Measurements from ENCODE around the gene ID4. TPM values are rescaled to one million over a fixed set of nuclear protein-coding genes. Genes with fewer than 3 reads are reported as not detected.
A peak's percentile ranks its signal among the peaks of the same experiment; 100 is the strongest.

The ID4 gene
- total RNA-seq, 2 experiments from 2014 or later: not detected

DNA sequence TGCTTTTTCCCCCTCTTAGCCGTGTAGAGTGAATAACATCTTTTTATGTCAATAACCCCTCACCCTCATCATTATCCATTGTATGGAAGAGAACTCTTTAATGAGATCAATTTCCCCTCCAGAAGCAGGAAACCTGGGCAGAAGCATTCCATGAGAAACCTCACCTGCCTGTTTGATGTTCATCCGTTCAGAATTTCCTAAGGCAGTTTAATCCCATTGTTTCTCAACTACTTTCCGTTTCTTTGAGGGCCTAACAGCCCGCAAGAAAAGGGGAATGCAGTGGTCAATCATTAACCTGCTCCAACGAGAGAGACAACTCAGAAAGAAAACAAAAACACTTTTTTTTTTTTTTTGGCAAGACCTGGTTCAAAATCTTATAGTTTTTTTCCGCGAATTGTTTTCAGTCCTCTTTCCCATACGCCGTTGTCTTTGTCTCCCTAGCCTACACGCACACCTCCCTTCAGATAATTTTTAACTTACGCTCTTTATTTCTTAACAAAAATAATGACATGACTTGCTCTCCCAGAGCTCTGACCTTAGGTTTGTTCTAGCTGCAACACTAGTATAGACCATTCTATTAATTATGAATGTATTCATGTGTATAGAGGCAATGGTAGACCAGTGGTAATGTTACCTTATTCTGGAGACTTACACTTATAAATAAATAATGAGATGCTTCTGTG is 25.6 kb upstream of the ID4 start:
- POLR2A ChIA-PET: no interaction called here
- ATAC-seq (ENCODE audit: low read depth) (no peak), DNase-seq (no peak)
- Mint-ChIP-seq H3K27ac (no peak overlapping the region), H3K27me3 (peaks cover 1% of the 10 kb centered on the region), H3K4me3 (no peak overlapping the region), H3K36me3 (no peaks in the 10 kb centered on the region), H3K9me3 (no peaks in the 10 kb centered on the region), H3K4me1 (no peaks in the 10 kb centered on the region)

DNA sequence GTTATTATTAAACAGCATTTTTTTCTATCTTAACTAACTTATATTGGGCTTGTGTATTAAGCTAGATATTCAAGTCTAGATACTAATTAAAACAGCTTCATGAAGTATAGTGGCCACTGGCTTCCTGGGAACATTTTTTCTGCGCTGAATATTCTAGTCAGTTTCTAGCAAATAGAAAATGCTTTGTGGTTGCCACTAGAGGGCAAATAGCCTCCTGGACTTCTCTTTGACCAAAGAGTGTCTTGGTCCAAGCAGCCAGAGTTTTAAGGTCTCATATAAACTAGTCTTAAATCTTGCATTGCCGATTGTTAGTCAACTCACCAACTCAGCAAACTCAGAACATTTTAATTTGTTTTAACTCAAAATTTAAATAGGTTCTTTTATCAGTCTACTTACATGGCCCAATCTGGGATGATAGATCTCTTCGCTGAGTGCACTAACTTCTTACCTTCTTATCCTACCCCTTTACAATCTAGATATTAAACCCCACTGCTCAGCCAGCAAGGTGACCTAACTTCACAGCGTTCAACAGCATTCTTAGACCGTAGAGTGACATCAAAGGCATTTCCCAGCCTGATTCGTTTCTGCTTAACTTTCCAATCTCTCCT is 24.6 kb upstream of the ID4 start:
- POLR2A ChIA-PET: no interaction called here
- no peak for DNase-seq
- no peaks in the 10 kb centered on the region for H3K27me3 Mint-ChIP-seq
- H3K4me3 Mint-ChIP-seq: no peak overlapping the region
- no peak overlapping the region for H3K27ac Mint-ChIP-seq
- no peaks in the 10 kb centered on the region for H3K36me3 Mint-ChIP-seq
- H3K9me3 Mint-ChIP-seq: no peaks in the 10 kb centered on the region
- ATAC-seq (ENCODE audit: low read depth): no peak
- H3K4me1 Mint-ChIP-seq: no peaks in the 10 kb centered on the region

DNA sequence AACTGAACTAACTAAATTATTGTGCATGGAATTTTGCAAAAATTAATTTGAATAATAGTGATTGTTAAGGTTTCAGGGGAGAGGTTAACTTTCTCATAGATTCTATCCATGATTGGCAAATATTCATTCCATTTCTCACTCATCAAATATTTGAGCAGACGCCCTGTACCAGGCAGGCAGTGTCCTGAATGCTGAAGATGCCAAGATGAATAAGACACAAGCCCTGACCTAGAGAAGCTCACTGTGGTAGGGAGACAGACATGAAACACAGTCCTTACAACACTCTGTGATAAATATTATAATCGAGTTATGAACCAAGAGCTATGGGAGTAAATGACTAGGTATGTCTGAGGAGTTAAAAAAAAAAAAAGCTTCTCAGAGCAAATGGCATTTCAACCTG is 18.4 kb upstream of the ID4 start:
- Mint-ChIP-seq H3K9me3 (no peaks in the 10 kb centered on the region), H3K27me3 (no peaks in the 10 kb centered on the region), H3K4me3 (no peak overlapping the region), H3K4me1 (no peaks in the 10 kb centered on the region), H3K27ac (no peak overlapping the region), H3K36me3 (no peaks in the 10 kb centered on the region)
- POLR2A ChIA-PET: no interaction called here
- ATAC-seq (ENCODE audit: low read depth) (no peak), DNase-seq (no peak)

GRCh38 chr6:19824058-19824807 is 12.9 kb upstream of the ID4 start:
- Mint-ChIP-seq H3K36me3 (no peaks in the 10 kb centered on the region), H3K27me3 (no peaks in the 10 kb centered on the region), H3K27ac (no peak overlapping the region), H3K4me3 (no peak overlapping the region), H3K4me1 (no peaks in the 10 kb centered on the region), H3K9me3 (peaks cover 1% of the 10 kb centered on the region)
- POLR2A ChIA-PET: no interaction called here
- DNase-seq (no peak), ATAC-seq (ENCODE audit: low read depth) (no peak)

- no peak for ATAC-seq (ENCODE audit: low read depth)
- Mint-ChIP-seq H3K4me3 (no peak overlapping the region), H3K27me3 (no peaks in the 10 kb centered on the region), H3K36me3 (no peaks in the 10 kb centered on the region), H3K9me3 (peaks cover 1% of the 10 kb centered on the region), H3K27ac (no peak overlapping the region), H3K4me1 (no peaks in the 10 kb centered on the region)
- DNase-seq: no peak
- POLR2A ChIA-PET: no interaction called here
These were observed 9.9 kb upstream of the ID4 start for GRCh38 chr6:19827247-19827646.

DNA sequence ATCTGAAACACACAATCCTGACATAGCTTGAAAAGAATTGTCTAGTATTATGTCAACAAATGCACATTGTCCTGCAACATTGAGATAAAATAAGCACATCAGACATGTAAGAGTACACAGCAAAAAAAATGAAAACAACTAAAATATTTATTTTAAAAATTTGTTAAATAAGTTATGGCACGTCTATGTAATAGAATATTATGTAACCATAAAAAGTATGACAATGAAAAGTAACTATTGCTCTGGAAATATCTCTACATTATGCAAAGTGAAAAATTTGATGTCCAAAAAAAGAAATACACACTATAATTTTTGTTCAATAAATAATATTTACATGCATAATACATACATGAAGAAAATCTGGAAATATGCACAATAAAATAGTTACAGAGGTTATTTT is 9.3 kb upstream of the ID4 start:
- ATAC-seq (ENCODE audit: low read depth) (no peak), DNase-seq (no peak)
- Mint-ChIP-seq H3K9me3 (peaks cover 1% of the 10 kb centered on the region), H3K27me3 (no peaks in the 10 kb centered on the region), H3K36me3 (no peaks in the 10 kb centered on the region), H3K27ac (no peak overlapping the region), H3K4me3 (no peak overlapping the region), H3K4me1 (no peaks in the 10 kb centered on the region)
- POLR2A ChIA-PET: no interaction called here

GRCh38 chr6:19830171-19830570 is 7.0 kb upstream of the ID4 start:
- no peak for ATAC-seq (ENCODE audit: low read depth)
- POLR2A ChIA-PET: no interaction called here
- Mint-ChIP-seq H3K36me3 (no peaks in the 10 kb centered on the region), H3K4me1 (no peaks in the 10 kb centered on the region), H3K9me3 (peaks cover 1% of the 10 kb centered on the region), H3K27me3 (peaks cover 11% of the 10 kb centered on the region), H3K27ac (no peak overlapping the region), H3K4me3 (no peak overlapping the region)
- DNase-seq: no peak

- Mint-ChIP-seq H3K9me3 (peaks cover 1% of the 10 kb centered on the region), H3K4me1 (no peaks in the 10 kb centered on the region), H3K4me3 (no peak overlapping the region), H3K36me3 (peaks cover 1% of the 10 kb centered on the region), H3K27me3 (peaks cover 20% of the 10 kb centered on the region), H3K27ac (no peak overlapping the region)
- ATAC-seq (ENCODE audit: low read depth): no peak
- POLR2A ChIA-PET: no interaction called here
- no peak for DNase-seq
These were observed 5.8 kb upstream of the ID4 start for GRCh38 chr6:19831358-19831757.

- Mint-ChIP-seq H3K9me3 (no peaks in the 10 kb centered on the region), H3K27me3 (peaks cover 33% of the 10 kb centered on the region), H3K4me3 (no peak overlapping the region), H3K36me3 (peaks cover 1% of the 10 kb centered on the region), H3K27ac (no peak overlapping the region), H3K4me1 (peaks cover under 1% of the 10 kb centered on the region)
- no peak for DNase-seq
- POLR2A ChIA-PET: no interaction called here
- no peak for ATAC-seq (ENCODE audit: low read depth)
These were observed 3.2 kb upstream of the ID4 start for GRCh38 chr6:19833947-19834346.

DNA sequence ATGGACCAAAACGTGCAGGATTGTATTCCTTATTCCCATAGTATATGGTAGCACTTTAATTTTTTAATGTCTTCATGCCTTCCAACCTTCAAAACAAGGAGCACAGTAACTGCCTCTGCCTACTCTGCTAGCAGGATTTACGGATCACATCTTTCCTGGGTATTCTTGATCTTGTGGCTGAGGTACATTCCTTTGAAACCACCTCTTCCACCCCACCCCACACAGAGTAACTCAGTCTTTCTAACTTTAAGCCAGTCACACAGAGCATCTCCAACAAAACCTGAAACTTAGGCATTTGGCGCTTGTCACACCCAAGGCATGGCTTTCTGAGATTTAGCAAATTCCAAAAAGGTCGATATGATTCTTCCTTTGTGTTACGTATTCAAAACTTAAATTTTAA is 2.3 kb upstream of the ID4 start:
- Mint-ChIP-seq H3K27ac (no peak overlapping the region), H3K36me3 (peaks cover 1% of the 10 kb centered on the region), H3K4me3 (no peak overlapping the region), H3K4me1 (peaks cover 4% of the 10 kb centered on the region), H3K9me3 (no peaks in the 10 kb centered on the region), H3K27me3 (peaks cover 41% of the 10 kb centered on the region)
- POLR2A ChIA-PET: no interaction called here
- DNase-seq (no peak), ATAC-seq (ENCODE audit: low read depth) (no peak)

- H3K36me3 Mint-ChIP-seq: peaks cover 1% of the 10 kb centered on the region
- POLR2A ChIA-PET: no interaction called here
- peaks cover 4% of the 10 kb centered on the region for H3K4me1 Mint-ChIP-seq
- ATAC-seq (ENCODE audit: low read depth): no peak
- H3K9me3 Mint-ChIP-seq: no peaks in the 10 kb centered on the region
- H3K27ac Mint-ChIP-seq: no peak overlapping the region
- no peak for DNase-seq
- peaks cover 48% of the 10 kb centered on the region for H3K27me3 Mint-ChIP-seq
- H3K4me3 Mint-ChIP-seq: no peak overlapping the region
These were observed 1.6 kb upstream of the ID4 start for GRCh38 chr6:19835605-19836004.

DNA sequence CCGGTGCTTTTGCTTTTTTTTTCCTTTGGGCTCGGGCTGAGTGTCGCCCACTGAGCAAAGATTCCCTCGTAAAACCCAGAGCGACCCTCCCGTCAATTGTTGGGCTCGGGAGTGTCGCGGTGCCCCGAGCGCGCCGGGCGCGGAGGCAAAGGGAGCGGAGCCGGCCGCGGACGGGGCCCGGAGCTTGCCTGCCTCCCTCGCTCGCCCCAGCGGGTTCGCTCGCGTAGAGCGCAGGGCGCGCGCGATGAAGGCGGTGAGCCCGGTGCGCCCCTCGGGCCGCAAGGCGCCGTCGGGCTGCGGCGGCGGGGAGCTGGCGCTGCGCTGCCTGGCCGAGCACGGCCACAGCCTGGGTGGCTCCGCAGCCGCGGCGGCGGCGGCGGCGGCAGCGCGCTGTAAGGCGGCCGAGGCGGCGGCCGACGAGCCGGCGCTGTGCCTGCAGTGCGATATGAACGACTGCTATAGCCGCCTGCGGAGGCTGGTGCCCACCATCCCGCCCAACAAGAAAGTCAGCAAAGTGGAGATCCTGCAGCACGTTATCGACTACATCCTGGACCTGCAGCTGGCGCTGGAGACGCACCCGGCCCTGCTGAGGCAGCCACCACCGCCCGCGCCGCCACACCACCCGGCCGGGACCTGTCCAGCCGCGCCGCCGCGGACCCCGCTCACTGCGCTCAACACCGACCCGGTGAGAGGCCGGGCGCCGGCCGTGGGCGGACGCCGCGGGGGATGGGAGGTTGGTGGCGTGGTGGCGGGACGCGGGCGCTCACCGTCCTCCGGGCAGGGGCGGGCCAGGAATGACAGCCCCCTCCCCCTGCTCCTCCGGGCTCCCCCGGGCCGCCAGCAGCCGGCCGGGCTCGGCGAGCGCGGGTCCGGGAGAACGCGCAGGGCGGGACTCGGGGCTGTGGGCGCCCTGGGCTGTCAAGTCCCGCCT is 606 bp downstream of the ID4 start:
- H3K36me3 Mint-ChIP-seq: peaks cover 1% of the 10 kb centered on the region
- DNase-seq: peak; percentile 29
- POLR2A ChIA-PET: no interaction called here
- H3K9me3 Mint-ChIP-seq: no peaks in the 10 kb centered on the region
- no peak for ATAC-seq (ENCODE audit: low read depth)
- H3K4me3 Mint-ChIP-seq: no peak overlapping the region
- no peak overlapping the region for H3K27ac Mint-ChIP-seq
- H3K4me1 Mint-ChIP-seq: peaks cover 4% of the 10 kb centered on the region
- peaks cover 60% of the 10 kb centered on the region for H3K27me3 Mint-ChIP-seq

- DNase-seq (peak; percentile 31), ATAC-seq (ENCODE audit: low read depth) (no peak)
- Mint-ChIP-seq H3K9me3 (no peaks in the 10 kb centered on the region), H3K4me3 (no peak overlapping the region), H3K27ac (peak overlapping the region; percentile 72), H3K4me1 (peaks cover 4% of the 10 kb centered on the region), H3K36me3 (peaks cover 1% of the 10 kb centered on the region), H3K27me3 (peaks cover 60% of the 10 kb centered on the region)
- POLR2A ChIA-PET: no interaction called here
These were observed 1.5 kb downstream of the ID4 start for GRCh38 chr6:19838442-19839236.
